IPS-18a (cell line): ENCODE results near the gene ABCA8.

ENCODE experiments used
- H3K27ac ChIP-seq: one replicate; pipeline ENCODE4 v1.5.1; 2013; ENCODE audit warnings: low read length
- H3K27me3 ChIP-seq: one replicate; pipeline ENCODE4 v1.6.1; 2013; ENCODE audit warnings: mild to moderate bottlenecking, low read length; ENCODE audit not compliant: control insufficient read depth, insufficient read depth
- H3K36me3 ChIP-seq: one replicate; pipeline ENCODE4 v1.6.1; 2013; ENCODE audit warnings: low read depth, low read length; ENCODE audit not compliant: control insufficient read depth
- H3K4me1 ChIP-seq: one replicate; pipeline ENCODE4 v1.6.1; 2013; ENCODE audit warnings: low read depth, low read length; ENCODE audit not compliant: control insufficient read depth
- H3K4me3 ChIP-seq: one replicate; pipeline ENCODE4 v1.5.1; 2013; ENCODE audit warnings: low read length
- H3K9ac ChIP-seq: one replicate; pipeline ENCODE4 v1.6.1; 2013; ENCODE audit warnings: mild to moderate bottlenecking, low read length, moderate library complexity
- H3K9me3 ChIP-seq: one replicate; pipeline ENCODE4 v1.6.1; 2013; ENCODE audit warnings: low read depth, low read length; ENCODE audit not compliant: control insufficient read depth

ABCA8 gene

GRCh38 chr17:68820825-68821481, 134.2 kb downstream of the ABCA8 start:
- Histone ChIP-seq H3K9me3 (no peaks in the 10 kb centered on the region), H3K4me3 (no peak overlapping the region), H3K27ac (no peak overlapping the region), H3K36me3 (no peaks in the 10 kb centered on the region), H3K27me3 (no peaks in the 10 kb centered on the region), H3K9ac (no peak overlapping the region), H3K4me1 (no peaks in the 10 kb centered on the region)

GRCh38 chr17:68820476-68820824, 134.7 kb downstream of the ABCA8 start:
- H3K4me3 ChIP-seq: no peak overlapping the region
- no peak overlapping the region for H3K9ac ChIP-seq
- H3K36me3 ChIP-seq: no peaks in the 10 kb centered on the region
- H3K9me3 ChIP-seq: no peaks in the 10 kb centered on the region
- H3K4me1 ChIP-seq: no peaks in the 10 kb centered on the region
- no peaks in the 10 kb centered on the region for H3K27me3 ChIP-seq
- H3K27ac ChIP-seq: no peak overlapping the region

- Histone ChIP-seq H3K27me3 (no peaks in the 10 kb centered on the region), H3K9me3 (no peaks in the 10 kb centered on the region), H3K9ac (no peak overlapping the region), H3K36me3 (no peaks in the 10 kb centered on the region), H3K4me1 (no peaks in the 10 kb centered on the region), H3K27ac (no peak overlapping the region), H3K4me3 (no peak overlapping the region)
These were observed 135.7 kb downstream of the ABCA8 start for GRCh38 chr17:68819465-68819864.
